MM.1S (cell line): ENCODE results near the gene TSHZ2.

ENCODE experiments used
- EZH2 ChIP-seq: fragments of 300-600 bp; sonication (generic); optimal IDR thresholded peaks from 2 replicates; pipeline ENCODE3; 2017; ENCODE audit warnings: low read depth, mild to moderate bottlenecking, antibody characterized with exemption, low read length, mixed read lengths
- EZH2phosphoT487 ChIP-seq: fragments of 300-600 bp; sonication (generic); IDR thresholded peaks from 2 replicates; pipeline ENCODE4 v1.6.1; 2018; ENCODE audit warnings: antibody characterized with exemption, low read length
- TF ChIP-seq, protein P1 (sequence below): fragments of 300-600 bp; sonication (generic); IDR thresholded peaks from 2 replicates; pipeline ENCODE4 v1.5.1; 2016; ENCODE audit warnings: antibody characterized with exemption, low read length, mixed read lengths

DNA sequence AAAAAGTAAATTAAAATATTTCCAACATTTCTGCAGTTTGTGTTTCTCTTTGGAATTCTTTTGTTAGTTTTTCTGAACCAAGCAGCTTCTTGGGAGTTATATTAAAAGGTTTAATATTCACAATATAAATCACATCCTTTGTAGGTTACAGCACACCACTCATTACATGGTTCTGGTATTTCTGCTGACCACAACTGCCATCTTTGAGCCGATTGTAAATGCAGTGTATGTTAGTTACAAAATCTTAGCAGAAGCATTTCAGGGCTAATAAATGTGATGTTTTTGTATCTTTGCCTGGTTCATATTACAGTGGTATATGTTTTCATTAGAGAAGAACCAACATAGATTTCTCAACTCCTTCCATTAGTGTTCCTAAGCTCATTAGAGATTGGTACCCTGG is 19.1 kb upstream of the TSHZ2 start:
- TF ChIP-seq, protein P1, sequence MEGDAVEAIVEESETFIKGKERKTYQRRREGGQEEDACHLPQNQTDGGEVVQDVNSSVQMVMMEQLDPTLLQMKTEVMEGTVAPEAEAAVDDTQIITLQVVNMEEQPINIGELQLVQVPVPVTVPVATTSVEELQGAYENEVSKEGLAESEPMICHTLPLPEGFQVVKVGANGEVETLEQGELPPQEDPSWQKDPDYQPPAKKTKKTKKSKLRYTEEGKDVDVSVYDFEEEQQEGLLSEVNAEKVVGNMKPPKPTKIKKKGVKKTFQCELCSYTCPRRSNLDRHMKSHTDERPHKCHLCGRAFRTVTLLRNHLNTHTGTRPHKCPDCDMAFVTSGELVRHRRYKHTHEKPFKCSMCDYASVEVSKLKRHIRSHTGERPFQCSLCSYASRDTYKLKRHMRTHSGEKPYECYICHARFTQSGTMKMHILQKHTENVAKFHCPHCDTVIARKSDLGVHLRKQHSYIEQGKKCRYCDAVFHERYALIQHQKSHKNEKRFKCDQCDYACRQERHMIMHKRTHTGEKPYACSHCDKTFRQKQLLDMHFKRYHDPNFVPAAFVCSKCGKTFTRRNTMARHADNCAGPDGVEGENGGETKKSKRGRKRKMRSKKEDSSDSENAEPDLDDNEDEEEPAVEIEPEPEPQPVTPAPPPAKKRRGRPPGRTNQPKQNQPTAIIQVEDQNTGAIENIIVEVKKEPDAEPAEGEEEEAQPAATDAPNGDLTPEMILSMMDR: no peak
- TF ChIP-seq EZH2 (no peak), EZH2phosphoT487 (no peak)
